CD14-positive monocyte (primary cell): Measurements from ENCODE around the gene CASP4. TPM values are rescaled to one million over a fixed set of nuclear protein-coding genes. Genes with fewer than 3 reads are reported as not detected.

Experiments
- DNase-seq, 3 donors: peaks; one replicate each; pipeline ENCODE4 v3.0.0-alpha.2; 2011 to 2022
- H2AFZ ChIP-seq: 2 replicates; pipeline ENCODE4 v1.6.0; 2012; ENCODE audit warnings: mild to moderate bottlenecking, low read depth, low read length, inconsistent platforms; ENCODE audit not compliant: insufficient read depth, poor library complexity, severe bottlenecking
- H3K27ac ChIP-seq, 2 donors: 1 replicate in 1 of 2; 2 replicates in 1 of 2; pipeline ENCODE4 v1.5.1; 2012 to 2013; ENCODE audit warnings: low read length in 2 of 2, control low read depth in 1 of 2, inconsistent platforms in 1 of 2, low read depth in 1 of 2, mild to moderate bottlenecking in 1 of 2
- H3K27me3 ChIP-seq, 2 donors: one replicate each; pipeline versions ENCODE4 v1.6.0 to v1.6.1; 2011 to 2013; ENCODE audit warnings: low read length in 2 of 2; ENCODE audit not compliant: control insufficient read depth in 2 of 2, insufficient read depth in 2 of 2
- H3K36me3 ChIP-seq, 2 donors: replicated peaks in 1 of 2; 1 replicate in 1 of 2; 2 replicates in 1 of 2; pipeline versions ENCODE4 v1.5.1 to v1.6.1; 2012 to 2013; ENCODE audit warnings: low read length in 2 of 2, control low read depth in 1 of 2, inconsistent platforms in 1 of 2, mild to moderate bottlenecking in 1 of 2; ENCODE audit not compliant: insufficient read depth in 2 of 2, control insufficient read depth in 1 of 2
- H3K4me1 ChIP-seq, 2 donors: 1 replicate in 1 of 2; 2 replicates in 1 of 2; pipeline versions ENCODE4 v1.5.1 to v1.6.1; 2012 to 2013; ENCODE audit warnings: low read length in 2 of 2, control low read depth in 1 of 2, inconsistent platforms in 1 of 2, mild to moderate bottlenecking in 1 of 2, moderate library complexity in 1 of 2; ENCODE audit not compliant: insufficient read depth in 2 of 2, control insufficient read depth in 1 of 2
- H3K4me2 ChIP-seq: replicated peaks from 2 replicates; pipeline ENCODE3; 2012; ENCODE audit warnings: low read length, moderate library complexity, mild to moderate bottlenecking; ENCODE audit not compliant: poor library complexity, severe bottlenecking; ENCODE audit errors: extremely low read depth
- H3K4me3 ChIP-seq, 3 experiments: fragments of 200-600 bp in 1 of 3; sonication (generic) in 1 of 3; replicated peaks in 1 of 3; 1 replicate in 2 of 3; 2 replicates in 1 of 3; pipeline ENCODE4 v1.5.1; 2011 to 2013; ENCODE audit warnings: low read length in 3 of 3, mild to moderate bottlenecking in 3 of 3, control low read depth in 2 of 3, low read depth in 2 of 3, inconsistent platforms in 1 of 3, moderate library complexity in 1 of 3
- H3K79me2 ChIP-seq: 2 replicates; pipeline ENCODE4 v1.6.0; 2012; ENCODE audit warnings: mild to moderate bottlenecking, control low read depth, inconsistent platforms, low read length, moderate library complexity; ENCODE audit not compliant: insufficient read depth
- H3K9ac ChIP-seq: 2 replicates; pipeline ENCODE4 v1.6.0; 2017; ENCODE audit warnings: low read length, mild to moderate bottlenecking; ENCODE audit not compliant: insufficient read depth, poor library complexity, severe bottlenecking
- H3K9me3 ChIP-seq, 2 donors: replicated peaks in 1 of 2; 1 replicate in 1 of 2; 2 replicates in 1 of 2; pipeline versions ENCODE4 v1.5.1 to v1.6.1; 2012 to 2013; ENCODE audit warnings: low read length in 2 of 2, control low read depth in 1 of 2; ENCODE audit not compliant: control insufficient read depth in 1 of 2, insufficient read depth in 1 of 2
- H4K20me1 ChIP-seq: 2 replicates; pipeline ENCODE4 v1.6.0; 2012; ENCODE audit warnings: mild to moderate bottlenecking, low read length, control low read depth, moderate library complexity; ENCODE audit not compliant: insufficient read depth
- H3K27ac Mint-ChIP-seq, 7 donors: one replicate each; pipeline ENCODE4 v1.8.0; 2020; ENCODE audit warnings: mild to moderate bottlenecking in 7 of 7, mixed read lengths in 7 of 7, moderate library complexity in 6 of 7, inconsistent platforms in 2 of 7
- H3K27me3 Mint-ChIP-seq, 3 donors: one replicate each; pipeline ENCODE4 v1.8.0; 2021 to 2022; ENCODE audit warnings: low read depth in 3 of 3, mild to moderate bottlenecking in 3 of 3, mixed read lengths in 3 of 3, moderate library complexity in 3 of 3, inconsistent platforms in 1 of 3
- H3K36me3 Mint-ChIP-seq, 2 donors: one replicate each; pipeline ENCODE4 v1.8.0; 2020; ENCODE audit warnings: mixed read lengths in 2 of 2, inconsistent platforms in 1 of 2, mild to moderate bottlenecking in 1 of 2
- H3K4me1 Mint-ChIP-seq: one replicate; pipeline ENCODE4 v1.8.0; 2020; ENCODE audit warnings: mild to moderate bottlenecking, mixed read lengths
- H3K4me3 Mint-ChIP-seq, 2 donors: one replicate each; pipeline ENCODE4 v1.8.0; 2020; ENCODE audit warnings: mild to moderate bottlenecking in 2 of 2, mixed read lengths in 2 of 2, moderate library complexity in 1 of 2
- H3K9me3 Mint-ChIP-seq, 7 donors: one replicate each; pipeline ENCODE4 v1.8.0; 2020 to 2022; ENCODE audit warnings: mixed read lengths in 7 of 7, mild to moderate bottlenecking in 6 of 7, moderate library complexity in 6 of 7, inconsistent platforms in 2 of 7
- CTCF ChIP-seq: fragments of 200-600 bp; IDR thresholded peaks from one replicate; pipeline ENCODE4 v1.8.0; 2022; ENCODE audit warnings: antibody characterized with exemption, mild to moderate bottlenecking
- WGBS: methylation state at CpG from one replicate; pipeline ENCODE4 v1.1.5; 2013; ENCODE audit warnings: missing lambda C conversion rate; ENCODE audit not compliant: insufficient coverage; 5-methylcytosine and 5-hydroxymethylcytosine counted together
- intact Hi-C, 2 donors: fragments of 100-400 bp; cut with micrococcal nuclease; formaldehyde crosslinking; loops; one replicate each; pipeline versions ENCODE4 v1.15.0 to v1.15.1; 2023
- polyA plus RNA-seq, 3 donors: library from polyadenylated mRNA; depleted of rRNA in 1 of 3; unstranded in 2 of 3; stranded (reverse) in 1 of 3; fragments of 300-500 nt in 2 of 3; fragments of >200 nt in 1 of 3; fragmentation: Illumina TruSeq in 2 of 3; gene quantifications; 1 replicate in 2 of 3; 2 replicates in 1 of 3; pipeline ENCODE4 v1.2.3, GENCODE V29; 2012 to 2021

The CASP4 gene
- polyA plus RNA-seq, 3 donors = 148 to 213 (median 163) TPM

DNA sequence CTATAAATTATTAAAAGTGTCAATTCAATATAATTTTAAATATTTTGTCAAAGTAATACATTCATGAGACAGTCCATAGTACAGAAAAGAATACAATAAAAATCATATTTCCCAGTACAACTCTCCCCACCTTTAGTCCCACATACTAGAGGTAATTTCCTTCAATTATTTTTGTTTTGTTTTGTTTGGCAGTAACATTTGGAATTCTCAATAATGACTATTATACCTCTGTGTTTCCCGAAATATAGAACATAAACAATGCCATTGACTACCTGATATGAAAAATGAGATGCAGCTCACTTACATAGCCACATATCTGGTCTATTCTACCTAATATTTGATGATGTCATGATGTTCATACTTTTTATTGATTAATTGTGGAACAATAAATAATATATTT is 24.4 kb upstream of the CASP4 start:
- Histone ChIP-seq H3K4me2 (no peak overlapping the region), H3K27me3 (no peaks in the 10 kb centered on the region), H2AFZ (no peak overlapping the region), H3K9me3 (no peaks in the 10 kb centered on the region), H3K4me1 (no peaks in the 10 kb centered on the region), H4K20me1 (no peaks in the 10 kb centered on the region), H3K79me2 (no peaks in the 10 kb centered on the region), H3K9ac (no peak overlapping the region), H3K36me3 (no peaks in the 10 kb centered on the region), H3K27ac (no peak overlapping the region), H3K4me3 (no peak overlapping the region)
- intact Hi-C loops = no loop called here
- Mint-ChIP-seq H3K4me1 (no peaks in the 10 kb centered on the region), H3K27me3 (no peaks in the 10 kb centered on the region), H3K36me3 (peaks cover 0 to 3% of the 10 kb centered on the region in 2 donors), H3K4me3 (no peak overlapping the region), H3K9me3 (peaks cover 0 to 11% (median 4%) of the 10 kb centered on the region in 7 donors), H3K27ac (no peak overlapping the region)
- no peak for DNase-seq
- no CpG with 5 or more reads among the region's 1 CpG for WGBS
- TF ChIP-seq CTCF = no peak

GRCh38 chr11:104991994-104992393 is 23.6 kb upstream of the CASP4 start:
- intact Hi-C loops = no loop called here
- peak overlapping the region in 1 of 7 donors; percentile 29 for H3K27ac Mint-ChIP-seq
- H3K9me3 Mint-ChIP-seq = peaks cover 0 to 11% (median 5%) of the 10 kb centered on the region in 7 donors
- Histone ChIP-seq H3K36me3 (no peaks in the 10 kb centered on the region), H3K27me3 (no peaks in the 10 kb centered on the region), H3K4me3 (no peak overlapping the region), H3K4me2 (no peak overlapping the region), H3K9me3 (no peaks in the 10 kb centered on the region), H2AFZ (no peak overlapping the region), H3K27ac (no peak overlapping the region), H3K9ac (no peak overlapping the region), H3K79me2 (no peaks in the 10 kb centered on the region), H3K4me1 (no peaks in the 10 kb centered on the region), H4K20me1 (no peaks in the 10 kb centered on the region)
- TF ChIP-seq CTCF = no peak
- H3K4me3 Mint-ChIP-seq = peak overlapping the region in 1 of 2 donors; percentile 4
- peaks cover 0 to under 1% (median 0%) of the 10 kb centered on the region in 3 donors for H3K27me3 Mint-ChIP-seq
- WGBS = 92% methylated on average over 4 of the region's 4 CpGs
- no peaks in the 10 kb centered on the region for H3K4me1 Mint-ChIP-seq
- DNase-seq = no peak
- H3K36me3 Mint-ChIP-seq = peaks cover 0 to 3% of the 10 kb centered on the region in 2 donors
